ENCODE measurements around the gene LRPAP1.

GRCh38 chr4:3524349-3524748, 7.9 kb downstream of the LRPAP1 start:
- no peak for TF ChIP-seq EZH2 (IDR thresholded peaks at IDR 0.05; ENCODE audit: low read length, missing control alignments)
- TF ChIP-seq CTCF (conservative IDR thresholded peaks at IDR 0.05 in 1 of 2, IDR thresholded peaks at IDR 0.05 in 1 of 2; ENCODE audit: low read depth in 1 of 2, low read length in 2 of 2), result no peak

Data from fibroblast of lung (primary cell).